H4 (cell line): Measurements from ENCODE around the gene NPAS2. TPM values are rescaled to one million over a fixed set of nuclear protein-coding genes. Genes with fewer than 3 reads are reported as not detected.

ENCODE experiments used
- DNase-seq: peaks from one replicate; pipeline ENCODE4 v3.0.0-alpha.2; 2015; ENCODE audit warnings: low spot score
- total RNA-seq: library from RNA; depleted of rRNA; stranded (reverse); fragments of >200 nt; shearing (Covaris generic); gene quantifications from 2 replicates; pipeline ENCODE4 v1.2.3, GENCODE V29; 2014; rRNA removed

Gene NPAS2
- total RNA-seq = 2.8 and 4.7 TPM in 2 replicates

DNA sequence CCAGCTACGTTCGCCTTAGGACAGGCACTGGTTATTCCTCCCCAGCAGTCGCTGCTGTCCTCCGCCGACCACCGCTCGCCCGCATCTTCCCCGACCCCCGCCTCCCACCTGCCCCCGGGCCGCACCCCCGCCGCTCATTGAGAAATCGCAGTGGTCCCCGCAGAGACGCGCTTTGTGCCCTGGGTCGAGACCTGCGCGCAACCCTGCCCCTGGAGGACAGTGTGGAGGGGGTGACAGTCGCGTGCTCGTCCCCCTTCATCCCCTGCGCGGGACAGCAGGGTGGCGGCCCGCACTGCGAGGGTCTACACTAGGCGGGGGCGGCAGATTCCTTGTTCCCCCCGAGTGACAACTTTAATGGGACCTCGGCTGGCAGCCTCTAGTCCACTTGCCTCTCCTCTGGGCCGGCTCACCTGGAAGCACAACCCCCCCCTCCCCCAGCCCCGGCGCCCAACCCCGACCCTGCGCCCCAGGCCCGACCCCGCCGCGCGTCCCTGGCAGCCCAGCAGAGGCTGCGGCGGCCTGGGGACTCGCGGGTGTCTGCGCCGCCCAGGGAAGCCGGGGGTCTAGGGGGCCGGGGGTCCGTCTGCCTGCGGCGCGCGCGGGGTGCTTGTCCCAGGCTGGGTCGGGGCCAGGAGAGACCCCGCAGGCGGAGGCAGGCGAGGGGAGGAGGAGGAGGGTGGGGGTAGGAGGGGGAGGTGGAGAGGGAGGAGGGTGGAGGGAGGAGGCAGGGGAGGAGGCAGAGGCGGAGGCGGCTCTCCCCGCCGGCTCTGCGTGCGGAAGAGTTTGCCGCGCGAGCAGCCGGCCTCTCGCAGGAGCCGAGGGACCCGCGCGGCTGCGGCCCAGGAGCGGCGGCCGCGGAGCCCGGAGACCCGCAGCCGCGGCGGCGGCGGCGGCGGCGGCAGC, at the start of gene NPAS2:
NPAS2 (plus strand) TSS at position 770 of the 903 bp plus-strand sequence. CDS start 84,616 bp downstream, outside the sequence.
- no peak for DNase-seq

DNA sequence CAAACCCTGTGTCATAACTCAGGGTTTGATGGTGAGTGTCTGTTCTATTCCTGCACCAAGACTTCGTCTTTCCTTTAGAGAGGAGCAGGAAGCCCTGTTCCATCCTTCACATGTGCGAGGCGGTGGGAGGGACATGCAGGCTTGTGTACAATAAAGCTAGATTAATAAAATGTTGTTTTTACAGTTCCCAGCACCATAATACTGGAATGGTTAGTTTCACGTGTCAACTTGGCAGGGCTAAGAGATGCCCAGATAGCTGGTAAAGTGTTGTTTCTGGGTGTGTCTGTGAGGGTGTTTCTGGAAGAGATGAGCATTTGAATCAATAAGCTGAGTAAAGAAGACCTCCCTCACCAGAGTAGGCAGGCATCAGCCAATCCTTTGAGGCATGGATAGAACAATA, 48.8 kb upstream of the NPAS2 start:
- DNase-seq = no peak

- no peak for DNase-seq
Measured at GRCh38 chr2:100773538-100773937, 46.4 kb upstream of the NPAS2 start.

GRCh38 chr2:100776445-100776844, 43.5 kb upstream of the NPAS2 start:
- DNase-seq = no peak

GRCh38 chr2:100778637-100779450, 41.1 kb upstream of the NPAS2 start:
- no peak for DNase-seq

DNA sequence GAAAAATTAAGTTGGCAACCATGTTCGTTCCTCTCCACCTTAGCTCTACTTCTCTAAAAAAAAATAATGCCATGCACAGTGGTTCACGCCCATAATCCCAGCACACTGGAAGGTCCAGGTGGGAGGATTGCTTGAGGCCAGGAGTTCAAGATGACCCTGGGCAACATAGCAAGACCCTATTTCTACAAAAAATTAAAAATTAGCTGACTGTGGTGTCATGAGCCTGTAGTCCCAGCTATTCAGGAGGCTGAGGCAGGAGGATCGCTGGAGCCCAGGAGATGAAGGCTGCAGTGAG, 40.1 kb upstream of the NPAS2 start:
- no peak for DNase-seq

DNA sequence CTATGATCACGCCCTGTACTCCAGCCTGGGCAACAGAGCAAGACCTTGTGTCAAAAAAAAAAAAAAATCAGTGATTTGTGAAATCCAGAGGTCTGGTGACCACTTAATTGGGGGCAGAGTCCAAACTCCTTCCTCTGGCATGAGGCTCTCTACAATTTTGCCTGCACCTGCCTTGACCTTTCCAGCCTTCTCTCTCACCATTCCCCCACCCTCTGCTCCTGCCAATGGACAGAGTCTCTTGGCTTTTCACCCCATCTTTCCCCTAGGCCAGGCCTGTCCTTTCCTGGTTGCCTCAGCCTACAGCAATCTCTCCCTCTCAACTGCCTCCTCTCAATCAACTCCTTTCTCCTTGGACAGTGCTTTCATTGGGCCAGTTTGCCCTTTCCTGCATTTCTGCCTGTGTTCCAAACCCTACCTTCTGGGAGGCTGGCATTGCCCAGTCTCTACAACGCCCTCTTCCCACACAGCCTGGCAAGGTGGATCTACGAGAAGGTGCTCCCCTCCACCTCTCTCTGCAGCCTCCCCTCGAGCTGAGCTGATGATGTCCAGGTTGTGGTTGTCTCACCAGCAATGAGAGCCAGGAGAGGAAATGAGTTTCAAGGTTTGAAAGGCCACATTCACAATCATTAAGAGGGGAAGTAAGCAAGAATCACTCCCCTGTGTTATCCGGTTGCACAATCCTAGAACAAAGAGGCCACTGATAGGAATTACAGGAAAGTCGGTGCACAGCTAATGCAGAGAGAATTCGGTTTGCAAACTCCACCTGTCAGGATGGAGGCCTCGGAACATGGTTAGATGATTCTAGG, 39.5 kb upstream of the NPAS2 start:
- DNase-seq = peak; percentile 62

DNA sequence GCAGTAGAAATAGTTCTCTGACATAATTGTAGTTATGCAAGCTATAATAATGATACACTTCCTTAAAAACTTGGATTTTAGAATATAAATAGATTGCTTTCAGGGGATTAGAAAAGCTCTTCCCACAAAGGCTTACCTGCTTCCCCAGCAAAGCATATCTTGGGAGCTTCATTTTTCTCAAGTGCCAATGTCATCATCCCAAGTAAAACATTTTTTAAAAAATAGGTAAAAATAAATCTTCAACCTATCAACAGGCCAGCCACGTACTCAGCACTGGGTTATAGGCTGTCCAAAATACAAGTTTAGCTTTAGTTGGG, 39.0 kb upstream of the NPAS2 start:
- DNase-seq = no peak

- no peak for DNase-seq
Measured at GRCh38 chr2:100781523-100782379, 38.2 kb upstream of the NPAS2 start.

- no peak for DNase-seq
Measured at GRCh38 chr2:100782380-100782878, 37.5 kb upstream of the NPAS2 start.

- DNase-seq = no peak
Measured at GRCh38 chr2:100783987-100784386, 36.0 kb upstream of the NPAS2 start.

DNA sequence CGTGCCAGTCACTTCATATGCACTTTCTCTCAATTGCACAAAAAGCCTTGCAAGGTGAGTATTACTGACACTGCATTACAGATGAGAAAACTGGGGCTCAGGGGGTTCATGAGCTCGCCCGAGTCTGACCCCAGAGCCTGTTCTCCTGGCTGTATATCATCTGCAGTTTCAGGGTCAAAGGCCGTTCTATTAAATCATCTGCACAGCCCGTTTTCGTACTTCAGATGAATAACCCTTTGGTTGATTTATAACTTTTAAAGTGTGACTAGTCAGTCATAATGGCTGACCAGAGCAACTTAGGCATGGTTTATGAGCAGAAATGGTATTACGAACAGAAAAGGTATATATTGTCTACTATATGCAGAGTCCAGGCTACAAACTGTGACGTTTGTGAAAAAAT, 35.3 kb upstream of the NPAS2 start:
- no peak for DNase-seq

DNA sequence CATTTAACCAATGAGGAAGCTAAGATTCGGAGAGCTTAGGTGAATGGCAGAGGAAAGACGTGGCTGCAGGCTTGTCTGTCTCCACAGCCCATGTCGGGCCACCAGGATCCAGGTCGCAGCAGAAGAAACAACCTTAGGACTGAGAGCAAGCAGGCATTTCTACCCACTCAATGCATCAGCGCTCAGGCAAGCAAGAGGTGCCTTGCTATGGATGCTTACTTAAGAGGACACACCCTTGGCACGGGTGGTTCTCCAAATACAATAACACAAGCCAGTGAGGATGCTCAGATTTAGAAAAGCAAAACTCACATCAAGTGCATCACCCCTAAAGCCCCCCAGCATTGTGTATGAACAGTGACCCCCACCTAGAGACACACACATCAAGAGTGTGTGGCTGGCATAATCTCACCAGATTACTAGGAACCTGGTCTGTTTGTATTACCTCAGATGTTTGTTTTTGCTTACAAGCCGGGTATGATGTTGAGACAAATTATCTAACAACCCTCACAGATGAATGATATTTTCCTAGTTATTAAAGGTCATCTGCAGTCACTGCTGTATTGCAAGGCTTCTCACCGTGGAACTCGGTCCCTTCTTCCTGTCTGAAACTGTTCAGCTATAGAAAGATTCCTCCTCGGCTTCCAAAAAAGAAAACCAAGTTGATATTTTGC, 34.2 kb upstream of the NPAS2 start:
- no peak for DNase-seq

- DNase-seq = peak; percentile 89
Measured at GRCh38 chr2:100786297-100786658, 33.7 kb upstream of the NPAS2 start.

DNA sequence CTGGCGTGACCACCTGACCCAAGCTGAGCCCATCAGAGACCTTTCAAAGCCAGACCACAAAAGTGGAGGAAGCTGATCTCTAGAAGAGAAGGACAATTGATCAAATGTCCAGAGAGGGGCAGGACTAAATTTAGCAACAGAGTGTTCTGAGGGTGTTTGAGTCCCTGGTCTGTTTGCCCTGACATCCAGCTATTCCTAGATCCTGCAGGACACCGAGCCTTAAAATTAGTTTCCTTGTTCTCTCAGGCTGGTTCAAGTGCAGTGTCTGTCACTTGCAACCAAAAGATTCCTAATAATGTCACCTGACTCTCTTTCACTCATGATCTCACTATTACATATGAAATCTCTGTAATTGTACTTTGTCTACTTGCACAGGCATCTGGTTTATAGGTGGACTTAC, 33.0 kb upstream of the NPAS2 start:
- DNase-seq = no peak

GRCh38 chr2:100789361-100789760, 30.6 kb upstream of the NPAS2 start:
- no peak for DNase-seq

DNA sequence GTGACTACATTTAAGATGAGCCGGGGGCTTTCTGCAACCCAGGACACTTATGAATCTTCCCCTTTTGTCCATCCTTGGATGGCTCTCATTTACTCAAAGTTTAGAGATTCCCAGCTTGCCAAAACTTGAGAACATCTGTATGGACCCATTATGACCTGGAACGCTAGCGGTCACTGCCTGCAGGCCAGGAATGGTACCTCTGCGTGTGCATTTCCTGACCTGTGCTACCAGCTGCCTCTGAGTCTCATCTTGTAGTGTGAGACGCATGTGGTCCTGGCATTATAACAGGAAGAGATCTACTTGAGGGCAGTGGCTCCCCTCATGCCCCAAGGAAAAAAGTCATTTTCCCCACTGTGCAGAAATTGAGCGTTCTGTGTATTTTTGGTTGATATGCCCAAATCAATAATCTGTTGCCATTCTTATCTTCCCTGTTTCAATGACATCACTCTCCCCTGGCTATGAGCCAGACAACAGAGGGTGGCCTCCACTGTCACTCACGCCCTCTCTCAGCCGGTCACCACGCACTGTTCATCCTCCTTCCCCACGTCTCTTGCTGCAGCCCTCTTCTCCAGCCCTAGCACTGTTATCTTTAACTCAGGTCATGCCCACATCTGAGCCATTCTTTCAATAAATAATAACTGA, 28.5 kb upstream of the NPAS2 start:
- DNase-seq = no peak

GRCh38 chr2:100791936-100792308, 28.0 kb upstream of the NPAS2 start:
- DNase-seq = no peak

DNA sequence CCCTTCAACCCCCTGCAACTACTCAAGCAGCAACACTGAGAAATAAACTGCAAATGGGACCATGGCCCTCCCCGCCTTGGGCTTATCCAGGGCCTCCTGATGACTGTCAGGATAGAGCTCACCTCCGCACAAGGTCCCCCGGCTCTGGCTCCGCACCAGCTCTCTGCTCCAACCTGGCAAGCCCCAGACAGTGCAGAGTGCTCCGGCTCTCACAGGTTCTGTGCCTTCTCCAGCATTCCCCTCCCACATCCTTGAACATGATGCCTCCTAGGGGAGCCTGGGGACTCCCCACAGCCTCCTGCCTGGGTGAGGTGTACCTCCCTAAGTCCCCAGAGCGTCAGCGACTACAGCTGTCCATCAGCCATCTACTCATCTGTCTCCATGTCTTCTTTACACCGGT, 26.7 kb upstream of the NPAS2 start:
- no peak for DNase-seq

DNA sequence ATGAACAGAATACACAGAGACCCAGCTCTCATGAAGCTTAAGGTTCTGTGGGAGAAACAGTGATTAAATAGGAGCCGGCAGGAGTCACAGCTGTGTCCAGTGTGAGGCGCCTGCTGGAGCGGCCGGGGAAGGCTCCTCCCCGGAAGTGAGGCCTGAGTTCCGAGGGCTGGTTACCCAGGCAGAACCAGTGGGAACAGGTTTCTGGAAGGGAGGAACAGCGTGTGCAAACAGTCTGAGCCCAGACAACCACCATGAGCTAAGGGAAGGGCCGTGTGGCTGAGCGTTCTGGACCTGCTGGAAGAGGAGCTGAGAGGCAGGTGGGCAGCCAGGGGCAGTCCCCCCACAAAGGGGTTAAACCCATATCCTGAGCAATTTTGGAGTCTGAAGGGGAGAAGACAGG, 26.0 kb upstream of the NPAS2 start:
- DNase-seq = no peak
